CMK (cell line): Measurements from ENCODE around the gene CELF1.
A peak's percentile ranks its signal among the peaks of the same experiment; 100 is the strongest.

Experiments used
- DNase-seq: peaks from one replicate; pipeline ENCODE4 v3.0.0-alpha.2; 2010; ENCODE audit warnings: low read depth

Gene CELF1

GRCh38 chr11:47445840-47446239 lies 107.1 kb downstream of the CELF1 start:
- no peak for DNase-seq

GRCh38 chr11:47443817-47444216 lies 109.1 kb downstream of the CELF1 start:
- DNase-seq, result no peak

- DNase-seq, result no peak
Observed at GRCh38 chr11:47443028-47443700, 109.8 kb downstream of the CELF1 start.

- DNase-seq, result no peak
Observed at GRCh38 chr11:47442514-47442913, 110.4 kb downstream of the CELF1 start.

- DNase-seq, result no peak
Observed at GRCh38 chr11:47441421-47441820, 111.5 kb downstream of the CELF1 start.

- no peak for DNase-seq
Observed at GRCh38 chr11:47440054-47440476, 112.9 kb downstream of the CELF1 start.

- DNase-seq, result no peak
Observed at GRCh38 chr11:47438721-47439120, 114.2 kb downstream of the CELF1 start.

GRCh38 chr11:47437746-47438418 lies 115.0 kb downstream of the CELF1 start:
- no peak for DNase-seq

GRCh38 chr11:47437218-47437745 lies 115.7 kb downstream of the CELF1 start:
- DNase-seq, result no peak

- DNase-seq, result no peak
Observed at GRCh38 chr11:47436726-47437125, 116.2 kb downstream of the CELF1 start.

GRCh38 chr11:47435687-47436086 lies 117.2 kb downstream of the CELF1 start:
- DNase-seq, result no peak

- DNase-seq, result no peak
Observed at GRCh38 chr11:47434011-47434786, 118.7 kb downstream of the CELF1 start.

GRCh38 chr11:47433157-47433556 lies 119.8 kb downstream of the CELF1 start:
- no peak for DNase-seq

GRCh38 chr11:47431356-47432083 lies 121.4 kb downstream of the CELF1 start:
- no peak for DNase-seq

GRCh38 chr11:47430524-47430923 lies 122.4 kb downstream of the CELF1 start:
- DNase-seq, result no peak

GRCh38 chr11:47426062-47426956 lies 126.6 kb downstream of the CELF1 start, which contains the start of gene PSMC3:
TSS of gene PSMC3 (minus strand) at chr11:47426439. CDS start at chr11:47426279, 160 bp downstream.
- DNase-seq, result peak; percentile 76

- no peak for DNase-seq
Observed at GRCh38 chr11:47425611-47426010, 127.3 kb downstream of the CELF1 start.

GRCh38 chr11:47418454-47419259 lies 134.3 kb downstream of the CELF1 start:
- no peak for DNase-seq

GRCh38 chr11:47417712-47418111 lies 135.2 kb downstream of the CELF1 start:
- no peak for DNase-seq

- DNase-seq, result no peak
Observed at GRCh38 chr11:47415949-47416472, 136.9 kb downstream of the CELF1 start.
